HG02763 (cell line): Measurements from ENCODE around the gene TXN2.
A peak's percentile ranks its signal among the peaks of the same experiment; 100 is the strongest.
"Not testable (repeated sequence)": the region's sequence is repeated elsewhere in the genome, so short reads cannot be mapped to it uniquely, and the experiment has no call there.

ENCODE experiments used
- ATAC-seq: cut with Tn5 transposase; IDR thresholded peaks from one replicate; pipeline ENCODE4 v1.9.1; 2021; ENCODE audit warnings: mild to moderate bottlenecking, moderate library complexity; ENCODE audit not compliant: unreplicated experiment

Gene TXN2

DNA sequence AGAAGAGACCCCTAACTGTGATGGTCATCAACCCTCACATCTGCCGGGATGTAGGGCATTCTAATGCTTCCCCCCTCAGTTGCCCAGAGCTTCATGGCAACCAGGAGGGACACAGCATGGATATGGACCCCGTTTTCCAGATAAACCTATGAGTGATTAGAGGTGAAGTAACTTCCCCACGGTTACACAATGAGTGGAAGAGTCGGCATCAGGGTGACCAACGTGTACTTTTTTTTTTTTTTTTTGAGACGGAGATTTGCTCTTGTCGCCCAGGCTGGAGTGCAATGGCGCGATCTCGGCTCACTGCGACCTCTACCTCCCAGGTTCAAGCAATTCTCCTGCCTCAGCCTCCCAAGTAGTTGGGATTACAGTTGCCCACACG is 25.0 kb downstream of the TXN2 start:
- no peak for ATAC-seq

DNA sequence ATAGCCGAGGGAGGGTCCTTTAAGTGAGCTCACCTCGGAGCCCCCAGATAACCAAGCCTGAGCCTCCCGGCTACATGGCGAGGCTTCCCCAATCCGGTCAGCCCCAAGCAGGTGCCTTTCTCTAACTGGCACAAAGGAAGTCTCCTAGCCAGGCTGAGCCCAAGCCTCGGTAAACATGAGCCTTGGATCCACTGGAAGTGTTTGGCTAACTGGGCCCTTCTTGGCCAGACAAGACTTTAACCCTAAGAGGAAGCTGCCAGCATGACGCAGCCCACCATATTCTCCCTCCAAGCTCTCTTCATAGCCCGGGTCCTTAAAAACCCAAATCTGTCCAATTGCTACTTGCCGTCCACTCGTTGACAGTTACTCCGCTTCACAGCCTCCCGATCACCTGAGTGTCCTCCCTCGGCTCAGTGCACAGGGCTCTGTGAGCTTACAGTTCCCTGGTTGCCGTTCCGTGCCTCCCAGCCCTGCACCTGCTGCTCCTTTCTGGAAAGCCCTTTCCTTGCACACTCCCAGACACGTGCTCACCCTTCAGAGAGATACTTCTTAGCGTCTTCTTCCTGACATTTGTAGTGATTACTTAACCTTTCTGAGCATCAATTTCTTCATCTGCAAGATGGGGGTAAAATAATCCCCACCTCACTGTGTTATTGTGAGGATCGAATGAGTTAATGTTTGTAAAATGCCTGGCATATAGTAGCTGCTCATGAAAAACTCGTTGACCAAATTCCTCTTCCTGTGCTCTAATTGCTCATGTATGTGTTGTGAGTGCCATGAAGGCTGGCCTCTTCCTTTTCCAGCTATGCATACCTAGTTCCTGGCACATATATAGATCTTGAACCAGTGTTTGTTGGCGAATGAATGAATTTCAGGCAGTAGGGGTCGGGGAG is 25.6 kb downstream of the TXN2 start:
- ATAC-seq: no peak

GRCh38 chr22:36454916-36455570 is 26.4 kb downstream of the TXN2 start:
- peak; percentile 70 for ATAC-seq

GRCh38 chr22:36453855-36454378 is 27.5 kb downstream of the TXN2 start:
- no peak for ATAC-seq

DNA sequence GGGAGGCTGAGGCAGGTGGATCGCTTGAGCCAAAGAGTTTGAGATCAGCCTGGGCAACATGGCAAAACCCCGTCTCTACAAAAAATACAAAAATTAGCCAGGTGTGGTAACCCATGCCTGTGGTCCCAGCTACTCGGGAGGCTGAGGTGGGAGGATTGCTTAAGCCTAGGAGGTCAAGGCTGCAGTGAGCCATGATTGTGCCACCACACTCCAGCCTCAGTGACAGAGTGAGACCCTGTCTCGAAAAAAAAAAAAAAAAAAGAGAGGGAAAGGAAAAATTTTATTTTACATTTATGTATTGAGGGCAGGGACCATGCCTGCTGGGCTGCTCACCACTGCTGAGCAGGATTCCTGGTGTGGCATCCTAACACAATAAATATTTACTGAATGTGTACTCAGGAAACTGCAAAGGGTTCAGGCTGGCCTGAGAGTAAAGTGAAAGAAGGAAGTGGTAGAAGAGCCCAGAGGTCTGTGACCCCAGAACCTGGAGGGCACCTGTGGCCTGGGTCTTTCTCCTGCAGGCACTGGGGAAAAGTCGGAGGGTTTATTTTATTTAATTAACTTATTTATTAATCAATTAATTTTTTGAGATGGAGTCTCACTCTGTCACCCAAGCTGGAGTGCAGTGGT is 28.3 kb downstream of the TXN2 start:
- ATAC-seq: not testable (repeated sequence)

- ATAC-seq: no peak
Observed at GRCh38 chr22:36452250-36452977, 29.0 kb downstream of the TXN2 start.

GRCh38 chr22:36450923-36451322 is 30.5 kb downstream of the TXN2 start:
- ATAC-seq: not testable (repeated sequence)

- no peak for ATAC-seq
Observed at GRCh38 chr22:36449596-36450175, 31.8 kb downstream of the TXN2 start.

- no peak for ATAC-seq
Observed at GRCh38 chr22:36447632-36448031, 33.8 kb downstream of the TXN2 start.

DNA sequence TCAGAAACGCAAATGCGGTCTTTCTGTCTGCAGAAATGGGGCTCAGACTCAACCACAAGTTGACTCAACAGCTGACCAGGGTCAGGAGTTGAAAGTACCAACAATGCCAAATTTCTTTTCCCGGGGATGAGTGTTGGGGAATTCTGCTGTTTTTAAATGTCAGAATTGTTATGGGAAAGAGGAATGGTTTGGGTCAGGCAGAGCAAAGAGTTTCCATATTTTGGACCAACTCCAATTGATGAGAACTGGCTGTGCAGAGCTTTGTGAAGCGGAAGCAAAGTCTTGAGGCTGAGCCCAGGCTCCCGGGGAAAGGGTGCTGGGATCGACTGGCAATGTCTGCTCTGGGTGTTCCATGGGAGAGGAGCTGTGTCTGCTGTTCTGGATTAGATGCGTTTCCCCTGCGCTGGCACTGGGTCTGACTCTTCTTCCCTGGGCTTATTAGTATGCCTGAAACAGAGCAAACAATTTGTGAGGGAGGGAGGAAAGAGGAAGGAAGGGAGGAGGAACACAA is 36.2 kb downstream of the TXN2 start:
- no peak for ATAC-seq

GRCh38 chr22:36443198-36443770 is 38.2 kb downstream of the TXN2 start:
- ATAC-seq: no peak

DNA sequence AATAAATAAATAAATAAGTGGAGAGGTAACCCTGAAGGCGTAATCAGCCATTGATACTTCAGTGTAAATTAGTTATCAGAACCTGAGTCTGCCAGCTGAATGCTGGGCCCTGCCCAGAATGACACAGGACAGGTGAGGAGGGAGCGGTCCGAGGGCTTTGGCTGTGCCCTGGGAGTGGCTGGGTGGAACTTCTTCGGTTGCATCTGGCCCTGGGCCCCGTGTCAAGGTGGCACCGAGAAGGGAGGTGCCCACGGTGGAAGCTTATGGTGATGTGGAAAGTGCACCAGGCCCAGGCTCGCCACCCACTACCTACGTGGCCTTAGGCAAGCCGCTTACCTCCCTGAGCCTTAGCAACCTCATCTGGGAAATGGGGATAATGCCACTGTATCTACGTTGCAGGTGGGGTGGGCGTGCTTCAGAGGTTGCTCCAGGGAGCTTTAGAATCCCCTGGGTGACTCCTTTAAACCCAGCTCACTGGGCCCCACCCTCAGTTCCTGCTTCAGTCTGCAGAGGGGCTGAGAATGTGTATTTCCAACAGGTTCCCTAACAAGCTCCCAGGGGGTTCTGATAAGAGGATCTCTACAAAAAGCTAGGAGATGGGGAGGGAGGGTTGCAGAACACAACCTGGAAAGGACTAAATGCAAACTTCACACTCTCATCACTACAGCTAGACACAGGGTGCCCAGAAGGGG is 38.8 kb downstream of the TXN2 start:
- no peak for ATAC-seq

GRCh38 chr22:36440429-36441002 is 40.9 kb downstream of the TXN2 start:
- no peak for ATAC-seq

GRCh38 chr22:36439481-36440271 is 41.8 kb downstream of the TXN2 start:
- ATAC-seq: no peak

GRCh38 chr22:36435516-36436415 is 45.7 kb downstream of the TXN2 start:
- no peak for ATAC-seq

DNA sequence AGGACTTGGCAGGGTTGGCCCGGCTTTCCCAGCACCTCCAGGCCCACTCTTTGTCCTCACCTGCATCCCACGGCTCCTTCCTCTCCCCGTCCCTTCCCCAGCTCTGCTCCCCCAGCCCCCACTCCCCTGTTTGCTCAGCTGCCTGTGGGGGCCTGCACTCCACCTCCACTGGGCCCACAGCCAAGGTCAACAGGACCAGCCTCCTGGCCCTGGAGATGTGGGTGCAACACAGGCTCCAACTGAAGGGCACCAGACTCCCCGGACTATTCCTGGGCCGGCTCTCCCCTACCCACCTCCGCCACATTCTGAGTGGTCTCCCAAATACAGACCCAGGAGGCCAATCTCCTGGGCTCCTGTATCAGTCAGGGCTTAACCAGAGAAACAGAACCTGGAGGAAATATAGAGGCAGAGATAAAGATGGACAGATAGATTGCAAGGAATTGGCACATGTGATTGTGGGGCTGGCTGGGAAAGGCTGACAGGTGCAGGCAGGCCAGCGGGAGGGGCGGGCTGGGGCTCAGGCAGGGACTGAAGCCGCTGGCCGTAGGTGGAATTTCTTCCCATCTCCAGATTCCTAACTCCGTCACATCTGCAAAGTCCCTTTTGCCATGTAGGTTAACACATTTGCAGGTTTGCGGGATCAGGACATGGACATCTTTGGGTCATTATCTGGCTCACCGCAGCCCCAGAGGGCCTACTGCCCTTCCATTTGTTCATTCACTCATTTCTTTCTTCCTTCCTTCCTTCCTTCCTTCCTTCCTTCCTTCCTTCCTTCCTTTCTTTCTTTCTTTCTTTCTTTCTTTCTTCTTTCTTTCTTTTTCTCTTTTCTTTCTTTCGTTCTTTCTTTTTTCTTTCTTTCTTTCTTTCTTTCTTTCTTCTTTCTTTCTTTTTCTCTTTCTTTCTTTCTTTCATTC is 47.9 kb downstream of the TXN2 start:
- ATAC-seq: no peak
